B cell (primary cell): ENCODE data around the gene ADAR.

ENCODE experiments used
- EZH2 ChIP-seq: IDR thresholded peaks from 2 replicates; pipeline ENCODE4 v1.6.1; 2012; ENCODE audit warnings: borderline replicate concordance, low read depth, mild to moderate bottlenecking, moderate library complexity, low read length; ENCODE audit not compliant: insufficient read depth, poor library complexity, severe bottlenecking
- TF ChIP-seq, protein P1 (sequence below): fragments of 200-600 bp; IDR thresholded peaks from one replicate; pipeline ENCODE4 v1.8.0; 2022; ENCODE audit warnings: antibody characterized with exemption, mild to moderate bottlenecking

DNA sequence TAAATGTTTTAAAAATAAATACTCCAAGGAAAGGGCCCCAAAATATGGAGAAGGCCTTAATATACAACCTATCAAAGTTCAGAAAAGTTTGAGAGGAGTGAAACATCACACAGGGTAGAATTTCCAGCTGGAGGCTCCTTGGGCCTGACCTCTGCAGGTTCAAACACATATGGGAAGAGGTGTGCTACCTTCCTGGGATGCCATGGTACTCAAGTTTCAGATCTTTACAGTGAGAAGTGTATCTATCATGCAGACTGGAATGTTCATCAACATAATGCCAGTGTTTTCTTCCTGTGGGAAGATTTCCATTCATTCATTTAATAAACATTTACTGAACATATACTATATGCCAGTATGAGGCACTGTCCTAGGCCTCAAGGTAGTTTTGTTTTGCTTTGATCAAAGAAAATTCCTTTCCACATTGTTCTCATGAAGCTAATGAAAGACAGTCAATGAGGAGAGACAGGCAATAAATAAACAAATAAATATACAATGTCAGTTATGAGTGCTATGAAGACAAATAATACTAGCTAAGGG is 14.6 kb upstream of the ADAR start:
- TF ChIP-seq, protein P1, sequence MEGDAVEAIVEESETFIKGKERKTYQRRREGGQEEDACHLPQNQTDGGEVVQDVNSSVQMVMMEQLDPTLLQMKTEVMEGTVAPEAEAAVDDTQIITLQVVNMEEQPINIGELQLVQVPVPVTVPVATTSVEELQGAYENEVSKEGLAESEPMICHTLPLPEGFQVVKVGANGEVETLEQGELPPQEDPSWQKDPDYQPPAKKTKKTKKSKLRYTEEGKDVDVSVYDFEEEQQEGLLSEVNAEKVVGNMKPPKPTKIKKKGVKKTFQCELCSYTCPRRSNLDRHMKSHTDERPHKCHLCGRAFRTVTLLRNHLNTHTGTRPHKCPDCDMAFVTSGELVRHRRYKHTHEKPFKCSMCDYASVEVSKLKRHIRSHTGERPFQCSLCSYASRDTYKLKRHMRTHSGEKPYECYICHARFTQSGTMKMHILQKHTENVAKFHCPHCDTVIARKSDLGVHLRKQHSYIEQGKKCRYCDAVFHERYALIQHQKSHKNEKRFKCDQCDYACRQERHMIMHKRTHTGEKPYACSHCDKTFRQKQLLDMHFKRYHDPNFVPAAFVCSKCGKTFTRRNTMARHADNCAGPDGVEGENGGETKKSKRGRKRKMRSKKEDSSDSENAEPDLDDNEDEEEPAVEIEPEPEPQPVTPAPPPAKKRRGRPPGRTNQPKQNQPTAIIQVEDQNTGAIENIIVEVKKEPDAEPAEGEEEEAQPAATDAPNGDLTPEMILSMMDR = no peak
- no peak for TF ChIP-seq EZH2
